ENCODE data around the gene SDF2L1. TPM values are rescaled to one million over a fixed set of nuclear protein-coding genes. Genes with fewer than 3 reads are reported as not detected.
A peak's percentile ranks its signal among the peaks of the same experiment; 100 is the strongest.

The SDF2L1 gene
- polyA plus RNA-seq, 1 experiment = 22.8 TPM

- no peak for DNase-seq (ENCODE audit: low read depth)
- Histone ChIP-seq H3K4me3 (ENCODE audit: low read depth, low read length) (no peak overlapping the region), H3K27me3 (ENCODE audit: control insufficient read depth, insufficient read depth, low read length) (no peaks in the 10 kb centered on the region), H3K36me3 (ENCODE audit: control insufficient read depth, insufficient read depth, low read length) (peaks cover 7% of the 10 kb centered on the region)
- CTCF ChIA-PET = interaction anchor here (0.6 to 9.0 kb wide), 5 partner anchors 9 to 310 kb away, joined by 3 to 71 read pairs (median 3); partner anchors contain the start of gene SDF2L1
- POLR2A ChIA-PET = no interaction called here
- TF ChIP-seq, protein P1, sequence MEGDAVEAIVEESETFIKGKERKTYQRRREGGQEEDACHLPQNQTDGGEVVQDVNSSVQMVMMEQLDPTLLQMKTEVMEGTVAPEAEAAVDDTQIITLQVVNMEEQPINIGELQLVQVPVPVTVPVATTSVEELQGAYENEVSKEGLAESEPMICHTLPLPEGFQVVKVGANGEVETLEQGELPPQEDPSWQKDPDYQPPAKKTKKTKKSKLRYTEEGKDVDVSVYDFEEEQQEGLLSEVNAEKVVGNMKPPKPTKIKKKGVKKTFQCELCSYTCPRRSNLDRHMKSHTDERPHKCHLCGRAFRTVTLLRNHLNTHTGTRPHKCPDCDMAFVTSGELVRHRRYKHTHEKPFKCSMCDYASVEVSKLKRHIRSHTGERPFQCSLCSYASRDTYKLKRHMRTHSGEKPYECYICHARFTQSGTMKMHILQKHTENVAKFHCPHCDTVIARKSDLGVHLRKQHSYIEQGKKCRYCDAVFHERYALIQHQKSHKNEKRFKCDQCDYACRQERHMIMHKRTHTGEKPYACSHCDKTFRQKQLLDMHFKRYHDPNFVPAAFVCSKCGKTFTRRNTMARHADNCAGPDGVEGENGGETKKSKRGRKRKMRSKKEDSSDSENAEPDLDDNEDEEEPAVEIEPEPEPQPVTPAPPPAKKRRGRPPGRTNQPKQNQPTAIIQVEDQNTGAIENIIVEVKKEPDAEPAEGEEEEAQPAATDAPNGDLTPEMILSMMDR (IDR thresholded peaks at IDR 0.05; ENCODE audit: insufficient read depth, low read depth, low read length) = no peak
Measured at GRCh38 chr22:21626735-21627469, 15.2 kb upstream of the SDF2L1 start.

DNA sequence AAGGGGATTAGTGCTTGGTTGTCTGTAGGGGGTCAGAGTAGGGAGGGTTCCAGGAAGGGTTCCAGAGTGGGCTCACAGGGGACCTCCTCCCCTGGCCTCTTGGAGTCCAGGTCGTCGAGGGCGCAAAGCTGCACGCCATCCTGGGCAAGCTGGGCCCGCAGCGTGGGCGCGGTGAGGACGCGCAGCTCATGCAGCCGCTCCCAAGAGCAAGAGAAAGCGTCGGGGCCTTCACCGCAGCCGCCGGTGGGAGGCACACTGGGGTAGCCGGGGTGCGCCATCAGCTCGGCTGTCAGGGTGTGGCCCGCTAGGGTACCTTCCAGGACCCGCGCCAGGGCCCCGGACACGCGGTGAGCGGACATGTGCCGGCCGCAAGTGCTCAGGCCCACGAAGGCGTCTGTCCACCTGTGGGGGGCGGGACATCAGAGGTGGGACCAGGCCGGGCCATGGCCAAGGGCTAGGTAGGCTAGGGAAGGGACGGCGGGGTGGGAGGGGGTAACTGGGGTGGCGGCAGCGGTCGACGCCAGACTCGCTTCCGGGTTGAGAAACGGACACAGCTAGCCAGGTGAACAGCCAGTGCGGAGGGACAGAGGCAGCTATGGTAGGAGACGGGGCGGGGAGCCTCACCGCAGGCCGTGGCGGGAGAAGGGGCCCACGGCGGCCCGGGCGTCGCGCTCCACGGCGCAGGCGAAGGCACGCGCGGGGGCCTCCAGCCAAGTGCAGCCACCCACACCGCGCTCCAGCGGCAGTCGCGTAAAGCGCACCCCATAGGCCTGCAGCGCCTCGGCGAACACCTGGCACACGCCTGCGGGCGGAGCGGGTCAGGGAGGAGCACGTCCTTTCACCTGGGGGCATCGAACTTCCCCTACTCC is 13.5 kb upstream of the SDF2L1 start:
- Histone ChIP-seq H3K4me3 (ENCODE audit: low read depth, low read length) (peak overlapping the region; percentile 99), H3K27me3 (ENCODE audit: control insufficient read depth, insufficient read depth, low read length) (no peaks in the 10 kb centered on the region), H3K36me3 (ENCODE audit: control insufficient read depth, insufficient read depth, low read length) (peaks cover 3% of the 10 kb centered on the region)
- ChIA-PET CTCF (interaction anchor here (0.8 to 9.3 kb wide), 11 partner anchors 10 to 52 kb away, joined by 3 to 71 read pairs (median 6); partner anchors contain the start of gene SDF2L1), POLR2A (no interaction called here)
- TF ChIP-seq, protein P1 (IDR thresholded peaks at IDR 0.05; ENCODE audit: insufficient read depth, low read depth, low read length) = no peak
- no peak for DNase-seq (ENCODE audit: low read depth)

DNA sequence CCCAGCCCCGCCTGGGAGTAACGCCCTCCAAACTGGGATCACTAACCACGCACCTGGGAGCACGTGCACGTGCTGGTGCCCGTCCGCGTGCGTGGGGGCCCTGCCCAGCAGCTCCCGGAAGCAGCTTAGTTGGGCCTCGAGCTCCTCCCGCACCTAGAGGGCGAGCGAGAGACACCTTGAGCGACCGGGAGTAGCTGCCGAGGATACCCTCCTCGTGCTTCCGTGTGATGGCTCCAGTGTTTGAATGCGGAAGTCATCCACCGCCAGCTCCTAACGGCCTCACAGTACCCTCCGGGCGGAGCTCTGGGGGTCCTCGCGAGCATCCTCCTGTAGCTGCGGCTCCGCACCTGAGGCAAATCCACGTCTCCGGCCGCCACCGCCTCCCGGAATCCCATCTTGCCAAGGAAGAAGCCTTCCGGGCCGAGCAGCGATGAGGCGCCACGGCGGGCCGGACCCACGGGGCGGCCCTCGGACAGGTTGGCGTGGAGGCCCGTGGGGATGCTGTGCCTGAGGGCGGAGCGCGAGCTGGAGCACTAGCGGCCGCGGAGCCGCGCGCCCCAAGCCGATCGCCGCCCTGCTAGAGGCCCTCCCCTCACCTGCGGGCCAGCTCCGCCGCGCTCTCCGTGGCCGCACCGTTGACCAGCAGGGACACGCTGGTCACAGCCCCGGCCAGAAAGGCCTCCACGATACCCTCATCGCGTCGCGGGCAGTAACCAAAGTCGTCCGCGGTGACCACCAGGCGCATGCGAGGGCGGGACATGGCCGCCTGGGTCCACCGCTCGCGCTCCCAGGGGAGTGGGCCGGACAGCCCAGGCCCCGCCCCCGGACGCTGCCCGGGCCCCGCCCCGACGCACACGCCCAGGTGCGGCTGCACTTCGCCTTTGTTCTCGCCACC is 12.6 kb upstream of the SDF2L1 start, which contains the start of gene YDJC:
TSS of gene YDJC (minus strand) at position 768 of the 895 bp plus-strand sequence. CDS start at position 760, 8 bp downstream.
- ChIA-PET CTCF (interaction anchor here (0.8 to 9.3 kb wide), 11 partner anchors 9 to 53 kb away, joined by 3 to 71 read pairs (median 6); partner anchors contain the start of gene SDF2L1), POLR2A (no interaction called here)
- H3K36me3 ChIP-seq (ENCODE audit: control insufficient read depth, insufficient read depth, low read length) = peaks cover 3% of the 10 kb centered on the region
- no peaks in the 10 kb centered on the region for H3K27me3 ChIP-seq (ENCODE audit: control insufficient read depth, insufficient read depth, low read length)
- DNase-seq (ENCODE audit: low read depth) = peak; percentile 24
- TF ChIP-seq, protein P1 (IDR thresholded peaks at IDR 0.05; ENCODE audit: insufficient read depth, low read depth, low read length) = peak; percentile 68
- H3K4me3 ChIP-seq (ENCODE audit: low read depth, low read length) = peak within 1 kb of the TSS; percentile 99

DNA sequence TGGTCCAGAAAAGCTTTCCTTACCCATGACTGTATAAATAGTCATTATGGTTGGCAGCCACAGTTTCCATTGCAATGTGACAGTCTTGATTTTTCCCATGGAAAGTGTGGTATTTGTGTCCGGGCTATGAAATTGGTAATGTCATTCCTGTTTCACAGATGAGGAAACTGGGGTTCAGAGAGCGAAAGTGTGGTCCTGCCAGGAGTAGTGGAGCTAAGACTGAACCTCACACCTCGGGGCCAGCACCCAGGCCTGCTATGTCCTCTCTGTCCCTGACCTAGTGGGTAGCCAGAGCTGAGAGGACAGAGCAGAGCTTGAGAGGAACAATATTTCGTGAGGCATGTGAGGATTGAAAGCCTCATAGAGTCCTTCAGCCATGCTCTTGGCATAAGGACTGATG is 11.1 kb upstream of the SDF2L1 start:
- TF ChIP-seq, protein P1 (IDR thresholded peaks at IDR 0.05; ENCODE audit: insufficient read depth, low read depth, low read length) = no peak
- peaks cover 3% of the 10 kb centered on the region for H3K36me3 ChIP-seq (ENCODE audit: control insufficient read depth, insufficient read depth, low read length)
- H3K27me3 ChIP-seq (ENCODE audit: control insufficient read depth, insufficient read depth, low read length) = no peaks in the 10 kb centered on the region
- H3K4me3 ChIP-seq (ENCODE audit: low read depth, low read length) = no peak overlapping the region
- DNase-seq (ENCODE audit: low read depth) = no peak
- ChIA-PET POLR2A (no interaction called here), CTCF (interaction anchor here (0.6 to 9.3 kb wide), 3 partner anchors 12 to 19 kb away, joined by 3 to 71 read pairs (median 56); partner anchors contain the start of gene SDF2L1)
